Activated naive CD8-positive, alpha-beta T cell treated with anti-CD3 and anti-CD28 coated beads for 36 hours (primary cell): ENCODE data around the gene STXBP6. TPM values are rescaled to one million over a fixed set of nuclear protein-coding genes. Genes with fewer than 3 reads are reported as not detected.

Experiments used
- DNase-seq: peaks from one replicate; pipeline ENCODE4 v3.0.0; 2021
- H3K27ac Mint-ChIP-seq: one replicate; pipeline ENCODE4 v1.8.0; 2022; ENCODE audit warnings: mild to moderate bottlenecking, moderate library complexity, mixed read lengths
- H3K27me3 Mint-ChIP-seq: one replicate; pipeline ENCODE4 v1.8.0; 2022; ENCODE audit warnings: mild to moderate bottlenecking, mixed read lengths
- H3K36me3 Mint-ChIP-seq: one replicate; pipeline ENCODE4 v1.8.0; 2021; ENCODE audit warnings: mild to moderate bottlenecking, mixed read lengths
- H3K4me1 Mint-ChIP-seq: one replicate; pipeline ENCODE4 v1.8.0; 2021; ENCODE audit warnings: mixed read lengths
- H3K4me3 Mint-ChIP-seq: one replicate; pipeline ENCODE4 v1.8.0; 2022; ENCODE audit warnings: mild to moderate bottlenecking, moderate library complexity, mixed read lengths
- H3K9me3 Mint-ChIP-seq: one replicate; pipeline ENCODE4 v1.8.0; 2022; ENCODE audit warnings: mixed read lengths
- total RNA-seq, 2 experiments: library from RNA; stranded (reverse); gene quantifications; one replicate each; pipeline ENCODE4 v1.2.3, GENCODE V29; 2021

STXBP6 gene
- total RNA-seq, 2 experiments from 2014 or later, result not detected

DNA sequence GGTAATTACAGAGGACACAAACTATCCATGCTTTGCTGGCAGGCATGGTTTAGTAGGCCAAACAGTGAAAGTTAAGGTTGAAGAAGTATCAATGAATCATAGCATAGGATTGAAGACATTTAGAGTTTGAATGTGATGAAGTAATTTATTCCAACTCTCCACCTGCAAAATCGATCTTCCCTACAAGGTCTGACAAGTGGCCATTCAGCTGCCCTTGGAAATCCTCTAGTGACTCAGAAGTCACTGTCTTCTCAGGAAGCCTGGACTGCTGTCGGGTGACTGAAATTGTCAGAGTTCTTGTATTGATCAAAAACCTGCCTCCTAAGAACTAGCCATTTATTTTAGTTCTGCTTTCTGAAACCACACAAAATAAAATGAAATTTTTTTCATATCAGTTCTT, 17.7 kb upstream of the STXBP6 start:
- Mint-ChIP-seq H3K27ac (no peak overlapping the region), H3K4me3 (no peak overlapping the region), H3K27me3 (peaks cover 10% of the 10 kb centered on the region), H3K9me3 (no peaks in the 10 kb centered on the region), H3K36me3 (no peaks in the 10 kb centered on the region), H3K4me1 (no peaks in the 10 kb centered on the region)
- DNase-seq, result no peak

GRCh38 chr14:25062022-25062321, 12.0 kb upstream of the STXBP6 start:
- Mint-ChIP-seq H3K27me3 (peaks cover 26% of the 10 kb centered on the region), H3K4me3 (no peak overlapping the region), H3K27ac (no peak overlapping the region), H3K4me1 (no peaks in the 10 kb centered on the region), H3K36me3 (no peaks in the 10 kb centered on the region), H3K9me3 (no peaks in the 10 kb centered on the region)
- DNase-seq, result no peak

DNA sequence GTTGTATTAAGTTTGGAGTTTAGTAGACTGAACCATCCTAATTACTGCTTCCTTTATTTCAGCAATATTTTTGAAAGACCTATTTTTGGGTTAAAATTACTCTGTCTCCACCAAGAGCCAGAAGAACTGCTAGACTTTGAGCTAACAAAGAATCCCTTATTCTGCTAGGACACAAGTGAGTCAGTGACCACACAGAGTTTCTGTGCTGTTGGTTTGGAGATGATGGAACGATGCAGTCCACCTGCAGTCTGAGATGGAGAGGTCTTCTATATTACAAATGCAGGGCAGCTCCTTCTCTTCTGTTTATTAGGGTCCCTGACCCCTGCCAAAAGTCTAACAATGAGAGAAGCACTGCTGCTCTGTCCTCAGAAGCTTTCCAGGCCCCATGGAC, 6.7 kb upstream of the STXBP6 start:
- H3K4me1 Mint-ChIP-seq, result no peaks in the 10 kb centered on the region
- no peak overlapping the region for H3K4me3 Mint-ChIP-seq
- no peak for DNase-seq
- no peaks in the 10 kb centered on the region for H3K9me3 Mint-ChIP-seq
- H3K27me3 Mint-ChIP-seq, result peaks cover 38% of the 10 kb centered on the region
- H3K36me3 Mint-ChIP-seq, result no peaks in the 10 kb centered on the region
- no peak overlapping the region for H3K27ac Mint-ChIP-seq

GRCh38 chr14:25055992-25056687, 6.2 kb upstream of the STXBP6 start:
- no peaks in the 10 kb centered on the region for H3K36me3 Mint-ChIP-seq

GRCh38 chr14:25055005-25055404, 5.1 kb upstream of the STXBP6 start:
- Mint-ChIP-seq H3K27me3 (peaks cover 55% of the 10 kb centered on the region), H3K27ac (no peak overlapping the region), H3K4me3 (no peak overlapping the region), H3K4me1 (no peaks in the 10 kb centered on the region), H3K9me3 (no peaks in the 10 kb centered on the region), H3K36me3 (no peaks in the 10 kb centered on the region)
- DNase-seq, result no peak

More at GRCh38 chr14:25055992-25056687, 6.2 kb upstream of the STXBP6 start:
- H3K4me1 Mint-ChIP-seq, result no peaks in the 10 kb centered on the region
- DNase-seq, result no peak
- no peaks in the 10 kb centered on the region for H3K9me3 Mint-ChIP-seq
- no peak overlapping the region for H3K4me3 Mint-ChIP-seq
- no peak overlapping the region for H3K27ac Mint-ChIP-seq
- H3K27me3 Mint-ChIP-seq, result peaks cover 44% of the 10 kb centered on the region

GRCh38 chr14:25053585-25053984, 3.6 kb upstream of the STXBP6 start:
- Mint-ChIP-seq H3K36me3 (no peaks in the 10 kb centered on the region), H3K4me1 (no peaks in the 10 kb centered on the region), H3K27me3 (peaks cover 56% of the 10 kb centered on the region), H3K4me3 (no peak overlapping the region), H3K9me3 (no peaks in the 10 kb centered on the region), H3K27ac (no peak overlapping the region)
- no peak for DNase-seq

GRCh38 chr14:25052921-25053320, 3.0 kb upstream of the STXBP6 start:
- Mint-ChIP-seq H3K36me3 (no peaks in the 10 kb centered on the region), H3K27ac (no peak overlapping the region), H3K27me3 (peaks cover 63% of the 10 kb centered on the region), H3K4me1 (no peaks in the 10 kb centered on the region), H3K9me3 (no peaks in the 10 kb centered on the region), H3K4me3 (no peak overlapping the region)
- DNase-seq, result no peak

- DNase-seq, result no peak
- Mint-ChIP-seq H3K9me3 (no peaks in the 10 kb centered on the region), H3K27me3 (peaks cover 65% of the 10 kb centered on the region), H3K4me1 (no peaks in the 10 kb centered on the region), H3K4me3 (no peak overlapping the region), H3K36me3 (no peaks in the 10 kb centered on the region), H3K27ac (no peak overlapping the region)
Measured at GRCh38 chr14:25052385-25052784, 2.4 kb upstream of the STXBP6 start.

DNA sequence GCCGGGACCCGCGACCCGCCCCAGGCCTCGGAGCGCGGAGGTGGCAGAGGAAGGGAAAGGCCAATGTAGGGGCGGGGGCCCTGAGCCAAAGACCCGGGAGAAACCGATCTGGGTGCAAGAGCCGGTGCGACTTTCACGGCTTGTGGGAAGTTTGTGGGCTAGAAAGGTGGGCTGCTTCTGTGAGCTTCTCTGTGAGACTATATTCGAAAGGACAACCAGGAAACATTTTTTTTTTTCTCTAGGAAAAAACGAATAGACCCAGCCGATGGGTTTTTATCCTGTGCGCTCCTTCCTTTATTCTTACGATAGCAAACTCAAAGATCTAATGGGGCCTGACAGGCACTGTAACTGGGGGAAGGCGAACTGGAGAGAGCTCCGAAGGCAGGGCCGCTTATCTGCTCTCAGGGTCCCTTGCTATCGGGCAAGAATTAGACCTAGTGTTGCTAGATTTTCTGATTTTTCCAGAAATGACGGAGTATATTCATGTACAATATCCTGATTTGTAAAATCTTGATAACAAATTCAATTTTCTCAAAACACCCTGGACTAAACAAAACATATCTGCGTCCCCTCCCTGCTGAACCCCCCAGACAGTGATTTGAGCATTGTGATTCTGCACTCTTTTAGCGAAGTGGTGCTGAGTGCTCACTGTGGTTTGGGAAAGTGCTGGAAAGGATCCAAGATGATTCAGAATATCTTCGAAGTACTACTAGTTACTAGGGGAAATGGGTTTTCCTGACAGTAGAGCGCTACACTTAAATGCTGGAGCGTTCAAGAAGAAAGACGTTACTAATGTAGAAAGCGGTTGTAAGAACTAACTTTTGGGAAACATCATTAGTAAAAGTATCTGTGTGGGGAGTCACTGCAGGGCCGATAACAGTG, 563 bp upstream of the STXBP6 start:
- Mint-ChIP-seq H3K27ac (no peak overlapping the region), H3K36me3 (no peaks in the 10 kb centered on the region), H3K4me1 (no peaks in the 10 kb centered on the region), H3K9me3 (no peaks in the 10 kb centered on the region), H3K27me3 (peaks cover 75% of the 10 kb centered on the region), H3K4me3 (peak overlapping the region; percentile 33)
- DNase-seq, result no peak

DNA sequence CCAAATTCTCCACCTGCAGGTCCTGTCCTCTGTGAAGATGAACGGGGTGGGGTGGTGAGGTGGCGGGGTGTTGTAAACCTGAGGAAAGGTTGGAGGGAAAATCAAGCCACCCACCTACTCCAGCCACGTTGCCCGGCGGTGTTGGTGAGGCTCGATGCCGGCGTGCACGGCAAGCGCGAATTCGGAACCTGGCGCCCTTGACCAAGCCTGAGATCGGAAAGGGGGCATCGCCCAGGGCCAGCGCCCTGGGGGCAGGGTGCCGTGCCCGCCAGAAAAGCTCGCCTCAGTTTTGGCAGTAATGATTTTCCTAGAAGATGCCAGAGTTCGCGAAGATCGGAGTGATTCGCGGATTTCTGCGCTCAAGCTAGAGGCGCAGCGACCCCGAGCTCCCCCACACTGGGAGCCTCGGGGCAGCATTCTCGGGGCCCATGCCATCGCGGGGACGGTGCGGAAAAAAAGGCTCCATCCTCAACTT, 817 bp downstream of the STXBP6 start:
- Mint-ChIP-seq H3K4me3 (no peak overlapping the region), H3K27me3 (peaks cover 69% of the 10 kb centered on the region), H3K27ac (no peak overlapping the region), H3K4me1 (no peaks in the 10 kb centered on the region), H3K36me3 (no peaks in the 10 kb centered on the region), H3K9me3 (no peaks in the 10 kb centered on the region)
- no peak for DNase-seq

DNA sequence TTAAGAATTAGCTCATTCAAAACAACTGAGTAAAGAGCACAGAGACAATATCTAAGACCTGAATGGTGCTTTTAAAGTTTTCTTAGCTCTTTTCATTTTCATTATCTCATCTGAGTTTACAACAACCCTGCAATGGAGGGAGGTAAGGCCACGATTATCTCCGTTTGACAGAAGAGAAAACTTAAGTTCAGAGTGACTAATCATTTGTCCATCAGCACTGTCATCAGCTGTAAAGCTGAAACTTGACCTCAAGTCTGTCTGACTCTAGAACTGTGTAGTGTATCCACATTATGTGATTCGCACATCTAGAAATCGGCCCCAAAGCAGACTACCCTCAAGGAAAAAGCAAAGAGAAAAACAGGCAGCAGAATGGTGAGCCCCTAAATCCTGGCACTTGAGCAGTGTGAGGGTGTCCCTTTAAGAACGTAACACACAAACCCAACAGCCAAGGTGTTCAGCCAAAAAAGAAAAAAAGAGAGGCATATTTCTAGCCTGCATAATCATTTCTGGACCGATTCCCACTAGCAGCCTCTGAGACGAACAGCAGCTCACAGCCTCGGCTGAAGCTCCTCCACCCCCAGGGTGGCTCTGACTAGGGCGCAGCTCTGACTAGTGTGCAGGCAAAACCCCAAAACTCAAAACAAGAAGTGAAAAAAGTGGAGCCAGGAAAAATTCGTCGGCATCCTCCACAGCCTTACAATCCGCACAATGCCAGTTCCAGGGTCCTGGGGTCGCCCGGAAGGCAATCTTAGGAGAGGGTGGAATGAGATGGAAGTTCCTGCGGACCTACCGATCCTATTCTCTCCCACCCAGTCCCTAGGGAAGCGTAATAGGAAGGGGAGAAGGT, 1.6 kb downstream of the STXBP6 start:
- Mint-ChIP-seq H3K4me1 (no peaks in the 10 kb centered on the region), H3K4me3 (no peak overlapping the region), H3K27ac (no peak overlapping the region)

DNA sequence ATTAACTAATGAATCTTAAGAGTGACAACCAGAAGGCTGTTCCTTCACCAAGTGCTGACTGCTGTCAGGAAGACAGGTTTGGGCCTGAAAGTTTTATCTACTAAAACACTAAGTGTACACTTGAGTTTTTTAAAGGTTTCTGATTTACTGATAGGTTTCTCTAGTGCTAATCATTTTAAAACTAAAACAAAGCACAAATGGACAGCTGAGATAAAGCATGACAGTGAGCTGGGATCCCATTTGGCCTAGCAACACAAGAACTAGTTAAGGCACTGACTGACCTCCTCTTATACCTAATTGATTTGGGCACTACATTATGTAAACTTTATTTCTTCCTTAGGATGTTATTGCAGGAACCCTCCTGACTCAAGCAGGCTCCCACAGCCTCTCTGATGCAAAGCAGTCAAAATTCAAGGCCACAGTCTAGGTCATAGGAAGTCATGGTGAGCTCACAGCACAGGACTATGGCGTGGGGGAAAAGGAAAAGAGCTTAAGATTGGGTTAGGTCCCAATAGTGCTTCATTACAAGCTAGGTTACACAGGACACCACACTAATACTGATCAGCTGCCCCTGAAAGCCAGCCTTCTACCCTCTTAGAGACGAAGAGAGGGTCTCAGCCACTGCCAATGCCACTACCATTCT, 3.5 kb downstream of the STXBP6 start:
- DNase-seq, result no peak
- Mint-ChIP-seq H3K9me3 (no peaks in the 10 kb centered on the region), H3K27me3 (peaks cover 58% of the 10 kb centered on the region), H3K36me3 (no peaks in the 10 kb centered on the region), H3K4me1 (no peaks in the 10 kb centered on the region), H3K27ac (no peak overlapping the region), H3K4me3 (no peak overlapping the region)

More for the DNA sequence above, 1.6 kb downstream of the STXBP6 start:
- no peaks in the 10 kb centered on the region for H3K36me3 Mint-ChIP-seq
- no peaks in the 10 kb centered on the region for H3K9me3 Mint-ChIP-seq
- peaks cover 66% of the 10 kb centered on the region for H3K27me3 Mint-ChIP-seq
- no peak for DNase-seq

DNA sequence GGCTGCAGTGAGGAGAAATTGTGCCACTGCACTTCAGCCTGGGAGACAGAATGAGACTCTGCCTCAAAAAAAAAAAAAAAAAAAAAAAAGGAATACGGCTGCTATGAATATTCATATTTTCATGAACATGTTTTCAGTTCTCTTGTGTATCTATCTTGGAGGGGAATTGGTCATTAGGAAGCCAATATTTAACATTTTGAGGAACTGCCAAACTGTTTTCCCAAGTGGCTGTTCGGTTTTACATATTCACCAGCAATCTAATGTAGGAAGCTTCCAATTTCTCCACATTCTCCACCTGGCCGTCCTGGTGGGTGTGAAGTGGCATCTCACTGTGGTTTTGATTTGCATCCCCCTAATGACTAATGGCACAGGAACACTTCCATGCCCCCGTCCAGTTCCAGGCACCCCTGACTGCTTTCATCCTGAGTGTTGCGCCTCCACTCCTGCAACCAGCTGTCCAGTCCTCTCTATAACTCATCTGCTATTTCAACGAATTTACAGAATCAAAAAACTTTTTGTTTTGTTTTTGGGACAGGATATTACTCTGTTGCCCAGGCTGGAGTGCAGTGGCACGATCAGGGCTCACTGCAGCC, 5.7 kb downstream of the STXBP6 start:
- Mint-ChIP-seq H3K9me3 (no peaks in the 10 kb centered on the region), H3K27ac (no peak overlapping the region), H3K27me3 (peaks cover 47% of the 10 kb centered on the region), H3K4me3 (no peak overlapping the region), H3K4me1 (no peaks in the 10 kb centered on the region), H3K36me3 (no peaks in the 10 kb centered on the region)
- no peak for DNase-seq
